ENCODE data around the gene LRRC74B. TPM values are rescaled to one million over a fixed set of nuclear protein-coding genes. Genes with fewer than 3 reads are reported as not detected.

LRRC74B gene
- total and polyA plus RNA-seq, 2 experiments from 2014 or later, result not detected

DNA sequence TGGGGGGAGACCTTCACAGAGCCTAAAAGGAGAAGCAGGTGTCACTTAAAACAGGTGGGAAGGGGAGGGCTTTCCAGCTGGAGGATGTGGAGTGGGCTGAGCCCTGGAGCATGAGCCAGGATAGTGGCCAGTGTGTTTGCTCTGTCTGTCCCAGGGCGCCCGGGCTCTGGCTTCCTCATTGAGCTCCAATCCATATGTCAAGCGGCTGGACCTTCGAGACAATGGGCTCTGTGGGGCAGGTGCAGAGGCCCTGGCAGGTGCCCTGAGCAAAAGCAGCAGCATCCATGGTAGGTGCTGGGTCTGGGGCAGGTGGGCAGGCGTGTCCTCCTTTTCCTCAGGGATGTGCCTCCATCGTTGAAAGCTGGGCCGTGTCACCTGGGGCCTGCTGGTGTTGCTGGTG, 2.0 kb downstream of the LRRC74B start:
- Mint-ChIP-seq H3K4me3 (no peak overlapping the region), H3K4me1 (peaks cover 30% of the 10 kb centered on the region), H3K27ac (no peak overlapping the region), H3K27me3 (ENCODE audit: insufficient read depth, low read depth, poor library complexity) (peaks cover 29% of the 10 kb centered on the region), H3K9me3 (no peaks in the 10 kb centered on the region), H3K36me3 (ENCODE audit: low read depth) (no peaks in the 10 kb centered on the region)
- ATAC-seq (no peak), DNase-seq (ENCODE audit: low spot score) (no peak)
- no peak overlapping the region for H2AFZ ChIP-seq
- H3K4me3 ChIP-seq, result no peak overlapping the region
- no peak overlapping the region for H3K4me2 ChIP-seq
- H4K20me1 ChIP-seq (replicated peaks; ENCODE audit: insufficient read depth), result no peaks in the 10 kb centered on the region
- no peaks in the 10 kb centered on the region for H3K27me3 ChIP-seq (ENCODE audit: insufficient read depth)
- TF ChIP-seq STAT1 (IDR thresholded peaks at IDR 0.05; ENCODE audit: unreplicated experiment) (no peak), CREB1 (CRISPR knock-in tag; IDR thresholded peaks at IDR 0.05; ENCODE audit: low read depth) (no peak), EZH2phosphoT487 (IDR thresholded peaks at IDR 0.05; ENCODE audit: unreplicated experiment) (no peak), ZNF331 (CRISPR knock-in tag; IDR thresholded peaks at IDR 0.05; ENCODE audit: low read depth) (no peak), POLR2AphosphoS5 (IDR thresholded peaks at IDR 0.05; ENCODE audit: low read depth) (no peak), NANOG (IDR thresholded peaks at IDR 0.05; ENCODE audit: borderline replicate concordance) (no peak), EZH2 (IDR thresholded peaks at IDR 0.05; ENCODE audit: low read depth, unreplicated experiment) (no peak), ZNF114 (CRISPR knock-in tag; IDR thresholded peaks at IDR 0.05) (no peak), JUNB (IDR thresholded peaks at IDR 0.05; ENCODE audit: unreplicated experiment) (no peak)
- TF ChIP-seq, protein P1, sequence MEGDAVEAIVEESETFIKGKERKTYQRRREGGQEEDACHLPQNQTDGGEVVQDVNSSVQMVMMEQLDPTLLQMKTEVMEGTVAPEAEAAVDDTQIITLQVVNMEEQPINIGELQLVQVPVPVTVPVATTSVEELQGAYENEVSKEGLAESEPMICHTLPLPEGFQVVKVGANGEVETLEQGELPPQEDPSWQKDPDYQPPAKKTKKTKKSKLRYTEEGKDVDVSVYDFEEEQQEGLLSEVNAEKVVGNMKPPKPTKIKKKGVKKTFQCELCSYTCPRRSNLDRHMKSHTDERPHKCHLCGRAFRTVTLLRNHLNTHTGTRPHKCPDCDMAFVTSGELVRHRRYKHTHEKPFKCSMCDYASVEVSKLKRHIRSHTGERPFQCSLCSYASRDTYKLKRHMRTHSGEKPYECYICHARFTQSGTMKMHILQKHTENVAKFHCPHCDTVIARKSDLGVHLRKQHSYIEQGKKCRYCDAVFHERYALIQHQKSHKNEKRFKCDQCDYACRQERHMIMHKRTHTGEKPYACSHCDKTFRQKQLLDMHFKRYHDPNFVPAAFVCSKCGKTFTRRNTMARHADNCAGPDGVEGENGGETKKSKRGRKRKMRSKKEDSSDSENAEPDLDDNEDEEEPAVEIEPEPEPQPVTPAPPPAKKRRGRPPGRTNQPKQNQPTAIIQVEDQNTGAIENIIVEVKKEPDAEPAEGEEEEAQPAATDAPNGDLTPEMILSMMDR (conservative IDR thresholded peaks at IDR 0.05; ENCODE audit: low read depth in 2 of 2), result no peak
- TF ChIP-seq, protein P2, sequence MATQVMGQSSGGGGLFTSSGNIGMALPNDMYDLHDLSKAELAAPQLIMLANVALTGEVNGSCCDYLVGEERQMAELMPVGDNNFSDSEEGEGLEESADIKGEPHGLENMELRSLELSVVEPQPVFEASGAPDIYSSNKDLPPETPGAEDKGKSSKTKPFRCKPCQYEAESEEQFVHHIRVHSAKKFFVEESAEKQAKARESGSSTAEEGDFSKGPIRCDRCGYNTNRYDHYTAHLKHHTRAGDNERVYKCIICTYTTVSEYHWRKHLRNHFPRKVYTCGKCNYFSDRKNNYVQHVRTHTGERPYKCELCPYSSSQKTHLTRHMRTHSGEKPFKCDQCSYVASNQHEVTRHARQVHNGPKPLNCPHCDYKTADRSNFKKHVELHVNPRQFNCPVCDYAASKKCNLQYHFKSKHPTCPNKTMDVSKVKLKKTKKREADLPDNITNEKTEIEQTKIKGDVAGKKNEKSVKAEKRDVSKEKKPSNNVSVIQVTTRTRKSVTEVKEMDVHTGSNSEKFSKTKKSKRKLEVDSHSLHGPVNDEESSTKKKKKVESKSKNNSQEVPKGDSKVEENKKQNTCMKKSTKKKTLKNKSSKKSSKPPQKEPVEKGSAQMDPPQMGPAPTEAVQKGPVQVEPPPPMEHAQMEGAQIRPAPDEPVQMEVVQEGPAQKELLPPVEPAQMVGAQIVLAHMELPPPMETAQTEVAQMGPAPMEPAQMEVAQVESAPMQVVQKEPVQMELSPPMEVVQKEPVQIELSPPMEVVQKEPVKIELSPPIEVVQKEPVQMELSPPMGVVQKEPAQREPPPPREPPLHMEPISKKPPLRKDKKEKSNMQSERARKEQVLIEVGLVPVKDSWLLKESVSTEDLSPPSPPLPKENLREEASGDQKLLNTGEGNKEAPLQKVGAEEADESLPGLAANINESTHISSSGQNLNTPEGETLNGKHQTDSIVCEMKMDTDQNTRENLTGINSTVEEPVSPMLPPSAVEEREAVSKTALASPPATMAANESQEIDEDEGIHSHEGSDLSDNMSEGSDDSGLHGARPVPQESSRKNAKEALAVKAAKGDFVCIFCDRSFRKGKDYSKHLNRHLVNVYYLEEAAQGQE (IDR thresholded peaks at IDR 0.05; ENCODE audit: unreplicated experiment), result no peak
- TF ChIP-seq, protein P3, sequence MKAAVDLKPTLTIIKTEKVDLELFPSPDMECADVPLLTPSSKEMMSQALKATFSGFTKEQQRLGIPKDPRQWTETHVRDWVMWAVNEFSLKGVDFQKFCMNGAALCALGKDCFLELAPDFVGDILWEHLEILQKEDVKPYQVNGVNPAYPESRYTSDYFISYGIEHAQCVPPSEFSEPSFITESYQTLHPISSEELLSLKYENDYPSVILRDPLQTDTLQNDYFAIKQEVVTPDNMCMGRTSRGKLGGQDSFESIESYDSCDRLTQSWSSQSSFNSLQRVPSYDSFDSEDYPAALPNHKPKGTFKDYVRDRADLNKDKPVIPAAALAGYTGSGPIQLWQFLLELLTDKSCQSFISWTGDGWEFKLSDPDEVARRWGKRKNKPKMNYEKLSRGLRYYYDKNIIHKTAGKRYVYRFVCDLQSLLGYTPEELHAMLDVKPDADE (IDR thresholded peaks at IDR 0.05), result no peak
- TF ChIP-seq, protein P4, sequence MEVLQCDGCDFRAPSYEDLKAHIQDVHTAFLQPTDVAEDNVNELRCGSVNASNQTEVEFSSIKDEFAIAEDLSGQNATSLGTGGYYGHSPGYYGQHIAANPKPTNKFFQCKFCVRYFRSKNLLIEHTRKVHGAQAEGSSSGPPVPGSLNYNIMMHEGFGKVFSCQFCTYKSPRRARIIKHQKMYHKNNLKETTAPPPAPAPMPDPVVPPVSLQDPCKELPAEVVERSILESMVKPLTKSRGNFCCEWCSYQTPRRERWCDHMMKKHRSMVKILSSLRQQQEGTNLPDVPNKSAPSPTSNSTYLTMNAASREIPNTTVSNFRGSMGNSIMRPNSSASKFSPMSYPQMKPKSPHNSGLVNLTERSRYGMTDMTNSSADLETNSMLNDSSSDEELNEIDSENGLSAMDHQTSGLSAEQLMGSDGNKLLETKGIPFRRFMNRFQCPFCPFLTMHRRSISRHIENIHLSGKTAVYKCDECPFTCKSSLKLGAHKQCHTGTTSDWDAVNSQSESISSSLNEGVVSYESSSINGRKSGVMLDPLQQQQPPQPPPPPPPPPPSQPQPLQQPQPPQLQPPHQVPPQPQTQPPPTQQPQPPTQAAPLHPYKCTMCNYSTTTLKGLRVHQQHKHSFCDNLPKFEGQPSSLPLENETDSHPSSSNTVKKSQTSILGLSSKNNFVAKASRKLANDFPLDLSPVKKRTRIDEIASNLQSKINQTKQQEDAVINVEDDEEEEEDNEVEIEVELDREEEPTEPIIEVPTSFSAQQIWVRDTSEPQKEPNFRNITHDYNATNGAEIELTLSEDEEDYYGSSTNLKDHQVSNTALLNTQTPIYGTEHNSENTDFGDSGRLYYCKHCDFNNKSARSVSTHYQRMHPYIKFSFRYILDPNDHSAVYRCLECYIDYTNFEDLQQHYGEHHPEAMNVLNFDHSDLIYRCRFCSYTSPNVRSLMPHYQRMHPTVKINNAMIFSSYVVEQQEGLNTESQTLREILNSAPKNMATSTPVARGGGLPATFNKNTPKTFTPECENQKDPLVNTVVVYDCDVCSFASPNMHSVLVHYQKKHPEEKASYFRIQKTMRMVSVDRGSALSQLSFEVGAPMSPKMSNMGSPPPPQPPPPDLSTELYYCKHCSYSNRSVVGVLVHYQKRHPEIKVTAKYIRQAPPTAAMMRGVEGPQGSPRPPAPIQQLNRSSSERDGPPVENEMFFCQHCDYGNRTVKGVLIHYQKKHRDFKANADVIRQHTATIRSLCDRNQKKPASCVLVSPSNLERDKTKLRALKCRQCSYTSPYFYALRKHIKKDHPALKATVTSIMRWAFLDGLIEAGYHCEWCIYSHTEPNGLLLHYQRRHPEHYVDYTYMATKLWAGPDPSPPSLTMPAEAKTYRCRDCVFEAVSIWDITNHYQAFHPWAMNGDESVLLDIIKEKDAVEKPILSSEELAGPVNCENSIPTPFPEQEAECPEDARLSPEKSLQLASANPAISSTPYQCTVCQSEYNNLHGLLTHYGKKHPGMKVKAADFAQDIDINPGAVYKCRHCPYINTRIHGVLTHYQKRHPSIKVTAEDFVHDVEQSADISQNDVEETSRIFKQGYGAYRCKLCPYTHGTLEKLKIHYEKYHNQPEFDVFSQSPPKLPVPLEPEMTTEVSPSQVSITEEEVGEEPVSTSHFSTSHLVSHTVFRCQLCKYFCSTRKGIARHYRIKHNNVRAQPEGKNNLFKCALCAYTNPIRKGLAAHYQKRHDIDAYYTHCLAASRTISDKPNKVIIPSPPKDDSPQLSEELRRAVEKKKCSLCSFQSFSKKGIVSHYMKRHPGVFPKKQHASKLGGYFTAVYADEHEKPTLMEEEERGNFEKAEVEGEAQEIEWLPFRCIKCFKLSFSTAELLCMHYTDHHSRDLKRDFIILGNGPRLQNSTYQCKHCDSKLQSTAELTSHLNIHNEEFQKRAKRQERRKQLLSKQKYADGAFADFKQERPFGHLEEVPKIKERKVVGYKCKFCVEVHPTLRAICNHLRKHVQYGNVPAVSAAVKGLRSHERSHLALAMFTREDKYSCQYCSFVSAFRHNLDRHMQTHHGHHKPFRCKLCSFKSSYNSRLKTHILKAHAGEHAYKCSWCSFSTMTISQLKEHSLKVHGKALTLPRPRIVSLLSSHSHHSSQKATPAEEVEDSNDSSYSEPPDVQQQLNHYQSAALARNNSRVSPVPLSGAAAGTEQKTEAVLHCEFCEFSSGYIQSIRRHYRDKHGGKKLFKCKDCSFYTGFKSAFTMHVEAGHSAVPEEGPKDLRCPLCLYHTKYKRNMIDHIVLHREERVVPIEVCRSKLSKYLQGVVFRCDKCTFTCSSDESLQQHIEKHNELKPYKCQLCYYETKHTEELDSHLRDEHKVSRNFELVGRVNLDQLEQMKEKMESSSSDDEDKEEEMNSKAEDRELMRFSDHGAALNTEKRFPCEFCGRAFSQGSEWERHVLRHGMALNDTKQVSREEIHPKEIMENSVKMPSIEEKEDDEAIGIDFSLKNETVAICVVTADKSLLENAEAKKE (CRISPR knock-in tag; IDR thresholded peaks at IDR 0.05), result no peak
- 0 out of 2 replicates have a peak, but pooled peaks cover 4% of the 10 kb centered on the region for H3F3A ChIP-seq (replicated peaks; ENCODE audit: low read depth)
- no peaks in the 10 kb centered on the region for H3K9me2 ChIP-seq (ENCODE audit: insufficient read depth)
- H3K4me1 ChIP-seq (ENCODE audit: insufficient read depth), result peaks cover 10% of the 10 kb centered on the region
- no peak overlapping the region for H3K27ac ChIP-seq (ENCODE audit: low read depth)
- H3K79me2 ChIP-seq (replicated peaks; ENCODE audit: insufficient read depth), result no peaks in the 10 kb centered on the region
- H3K36me3 ChIP-seq (ENCODE audit: insufficient read depth), result no peaks in the 10 kb centered on the region
